ENCODE data around the gene CDCA7. TPM values are rescaled to one million over a fixed set of nuclear protein-coding genes. Genes with fewer than 3 reads are reported as not detected.
A peak's percentile ranks its signal among the peaks of the same experiment; 100 is the strongest.
"Not testable (repeated sequence)": the region's sequence is repeated elsewhere in the genome, so short reads cannot be mapped to it uniquely, and the experiment has no call there.

The CDCA7 gene
- total RNA-seq (2021) (64.9 and 72.5 TPM in 2 replicates), Bru-seq, nascent RNA (percentile 96 among the genes with signal in this experiment), BruChase-seq, experiment 1, labeled RNA remaining after a 2-hour chase (percentile 96 among the genes with signal in this experiment), BruChase-seq, experiment 2, labeled RNA remaining after a 6-hour chase (percentile 92 among the genes with signal in this experiment)
- long read RNA-seq, transcript CDCA7-202 (9 exons, 2,500 nt) = major isoform, 99 of 178 reads
- long read RNA-seq, transcript CDCA7-208 (8 exons, 2,943 nt) = minor isoform, 26 of 178 reads
- long read RNA-seq, transcript CDCA7-201 (10 exons, 2,789 nt) = minor isoform, 18 of 178 reads
- long read RNA-seq, partial matches to known transcripts = 15 of 178 reads
- long read RNA-seq, other reads (novel, unspliced or antisense) = 20 of 178 reads

GRCh38 chr2:173354582-173355131 is at the start of gene CDCA7:
Gene CDCA7, plus strand, starts transcription at chr2:173354872. Its CDS starts 92 bp downstream, at chr2:173354964.
- peak; percentile 87 for DNase-seq (ENCODE audit: low spot score)
- BruUV-seq (replicated peaks) = no TSS peak
- intact Hi-C loops (cut with micrococcal nuclease; ENCODE audit: unreplicated experiment) = loop anchor here (10.0 kb wide), 1 partner anchor 330 kb away; no protein-coding TSS in a partner anchor
- ChIA-PET CTCF (no interaction called here), POLR2A (ENCODE audit: low non-redundant PET) (no interaction called here)
- Histone ChIP-seq H3K36me3 (ENCODE audit: insufficient read depth, low read length, poor library complexity, severe bottlenecking) (peaks cover 14% of the 10 kb centered on the region), H3K27me3 (replicated peaks; ENCODE audit: insufficient read depth, low read depth, low read length, poor library complexity) (no peaks in the 10 kb centered on the region), H3K4me1 (ENCODE audit: insufficient read depth, low read length, poor library complexity, severe bottlenecking) (peaks cover 11% of the 10 kb centered on the region), H3K9me3 (ENCODE audit: low read depth, low read length, poor library complexity, severe bottlenecking) (no peaks in the 10 kb centered on the region), H3K27ac (ENCODE audit: low read depth, low read length, poor library complexity, severe bottlenecking) (peak within 1 kb of the TSS; percentile 99), H3K4me3 (ENCODE audit: low read depth, low read length, poor library complexity, severe bottlenecking) (peak within 1 kb of the TSS; percentile 98)
- no peak for TF ChIP-seq CTCF (conservative IDR thresholded peaks at IDR 0.05; ENCODE audit: low read depth, low read length)

GRCh38 chr2:173305303-173305702 is 49.4 kb upstream of the CDCA7 start:
- no peak overlapping the region for H3K4me3 ChIP-seq (ENCODE audit: low read depth, low read length, poor library complexity, severe bottlenecking)
- no TSS peak for BruUV-seq (replicated peaks)
- DNase-seq (ENCODE audit: low spot score) = no peak
- H3K36me3 ChIP-seq (ENCODE audit: insufficient read depth, low read length, poor library complexity, severe bottlenecking) = no peaks in the 10 kb centered on the region
- POLR2A ChIA-PET (ENCODE audit: low non-redundant PET) = no interaction called here
- TF ChIP-seq CTCF (conservative IDR thresholded peaks at IDR 0.05; ENCODE audit: low read depth, low read length) (no peak), EZH2 (IDR thresholded peaks at IDR 0.05; ENCODE audit: borderline replicate concordance, low read depth, low read length, poor library complexity, severe bottlenecking) (no peak)
- H3K27ac ChIP-seq (ENCODE audit: low read depth, low read length, poor library complexity, severe bottlenecking) = no peak overlapping the region
- no peaks in the 10 kb centered on the region for H3K4me1 ChIP-seq (ENCODE audit: insufficient read depth, low read length, poor library complexity, severe bottlenecking)
- CTCF ChIA-PET = no interaction called here
- no peaks in the 10 kb centered on the region for H3K27me3 ChIP-seq (replicated peaks; ENCODE audit: insufficient read depth, low read depth, low read length, poor library complexity)
- intact Hi-C loops (cut with micrococcal nuclease; ENCODE audit: unreplicated experiment) = no loop called here
- no peaks in the 10 kb centered on the region for H3K9me3 ChIP-seq (ENCODE audit: low read depth, low read length, poor library complexity, severe bottlenecking)

GRCh38 chr2:173307293-173307692 is 47.4 kb upstream of the CDCA7 start:
- ChIA-PET CTCF (no interaction called here), POLR2A (ENCODE audit: low non-redundant PET) (no interaction called here)
- peak; percentile 74 for DNase-seq (ENCODE audit: low spot score)
- BruUV-seq (replicated peaks) = no TSS peak
- Histone ChIP-seq H3K36me3 (ENCODE audit: insufficient read depth, low read length, poor library complexity, severe bottlenecking) (no peaks in the 10 kb centered on the region), H3K9me3 (ENCODE audit: low read depth, low read length, poor library complexity, severe bottlenecking) (no peaks in the 10 kb centered on the region), H3K4me3 (ENCODE audit: low read depth, low read length, poor library complexity, severe bottlenecking) (no peak overlapping the region), H3K4me1 (ENCODE audit: insufficient read depth, low read length, poor library complexity, severe bottlenecking) (no peaks in the 10 kb centered on the region), H3K27ac (ENCODE audit: low read depth, low read length, poor library complexity, severe bottlenecking) (no peak overlapping the region), H3K27me3 (replicated peaks; ENCODE audit: insufficient read depth, low read depth, low read length, poor library complexity) (no peaks in the 10 kb centered on the region)
- TF ChIP-seq CTCF (conservative IDR thresholded peaks at IDR 0.05; ENCODE audit: low read depth, low read length) (no peak), EZH2 (IDR thresholded peaks at IDR 0.05; ENCODE audit: borderline replicate concordance, low read depth, low read length, poor library complexity, severe bottlenecking) (no peak)
- intact Hi-C loops (cut with micrococcal nuclease; ENCODE audit: unreplicated experiment) = no loop called here

GRCh38 chr2:173309370-173309769 is 45.3 kb upstream of the CDCA7 start:
- BruUV-seq (replicated peaks); H3K4me3 ChIP-seq (ENCODE audit: low read depth, low read length, poor library complexity, severe bottlenecking); H3K36me3 ChIP-seq (ENCODE audit: insufficient read depth, low read length, poor library complexity, severe bottlenecking); H3K4me1 ChIP-seq (ENCODE audit: insufficient read depth, low read length, poor library complexity, severe bottlenecking); H3K9me3 ChIP-seq (ENCODE audit: low read depth, low read length, poor library complexity, severe bottlenecking); DNase-seq (ENCODE audit: low spot score); H3K27me3 ChIP-seq (replicated peaks; ENCODE audit: insufficient read depth, low read depth, low read length, poor library complexity); intact Hi-C loops (cut with micrococcal nuclease; ENCODE audit: unreplicated experiment); CTCF ChIA-PET; H3K27ac ChIP-seq (ENCODE audit: low read depth, low read length, poor library complexity, severe bottlenecking): not testable (repeated sequence)
- POLR2A ChIA-PET (ENCODE audit: low non-redundant PET) = interaction anchor here (0.6 kb wide), 1 partner anchor 366 kb away, joined by 4 read pairs; no protein-coding TSS in a partner anchor
